HEK293 (cell line): ENCODE results near the gene ARHGAP21.

ENCODE experiments used
- INSM2 ChIP-seq: fragments of 450-650 bp; formaldehyde crosslinking; IDR thresholded peaks from 2 replicates; pipeline ENCODE4 v1.5.1; 2016; ENCODE audit warnings: missing biosample characterization, missing genetic modification characterization
- KLF16 ChIP-seq: fragments of 450-650 bp; formaldehyde crosslinking; IDR thresholded peaks from 2 replicates; pipeline ENCODE4 v1.5.1; 2017; ENCODE audit warnings: missing biosample characterization, missing genetic modification characterization
- OVOL3 ChIP-seq: fragments of 450-650 bp; formaldehyde crosslinking; IDR thresholded peaks from 2 replicates; pipeline ENCODE4 v1.5.1; 2016; ENCODE audit warnings: missing biosample characterization, missing genetic modification characterization
- SP2 ChIP-seq: fragments of 450-650 bp; formaldehyde crosslinking; IDR thresholded peaks from 2 replicates; pipeline ENCODE4 v1.5.1; 2016; ENCODE audit warnings: missing biosample characterization, missing genetic modification characterization
- YY1 ChIP-seq: fragments of 450-650 bp; formaldehyde crosslinking; IDR thresholded peaks from 2 replicates; pipeline ENCODE4 v1.5.1; 2018; ENCODE audit warnings: missing biosample characterization, missing genetic modification characterization
- ZFP41 ChIP-seq: fragments of 450-650 bp; formaldehyde crosslinking; IDR thresholded peaks from 2 replicates; pipeline ENCODE4 v1.5.1; 2016; ENCODE audit warnings: missing biosample characterization, missing genetic modification characterization, borderline replicate concordance
- ZNF146 ChIP-seq: fragments of 450-650 bp; formaldehyde crosslinking; IDR thresholded peaks from 2 replicates; pipeline ENCODE4 v1.5.1; 2016; ENCODE audit warnings: missing biosample characterization, missing genetic modification characterization
- ZNF24 ChIP-seq: fragments of 450-650 bp; formaldehyde crosslinking; IDR thresholded peaks from 2 replicates; pipeline ENCODE4 v1.5.1; 2016; ENCODE audit warnings: missing biosample characterization, missing genetic modification characterization
- TF ChIP-seq, protein P1 (sequence below): fragments of 450-650 bp; formaldehyde crosslinking; IDR thresholded peaks from 2 replicates; pipeline ENCODE4 v1.5.1; 2016; ENCODE audit warnings: missing biosample characterization, missing genetic modification characterization
- TF ChIP-seq, protein P2 (sequence below): fragments of 450-650 bp; IDR thresholded peaks from 2 replicates; pipeline ENCODE4 v1.5.1; 2018; ENCODE audit warnings: missing biosample characterization, missing genetic modification characterization

DNA sequence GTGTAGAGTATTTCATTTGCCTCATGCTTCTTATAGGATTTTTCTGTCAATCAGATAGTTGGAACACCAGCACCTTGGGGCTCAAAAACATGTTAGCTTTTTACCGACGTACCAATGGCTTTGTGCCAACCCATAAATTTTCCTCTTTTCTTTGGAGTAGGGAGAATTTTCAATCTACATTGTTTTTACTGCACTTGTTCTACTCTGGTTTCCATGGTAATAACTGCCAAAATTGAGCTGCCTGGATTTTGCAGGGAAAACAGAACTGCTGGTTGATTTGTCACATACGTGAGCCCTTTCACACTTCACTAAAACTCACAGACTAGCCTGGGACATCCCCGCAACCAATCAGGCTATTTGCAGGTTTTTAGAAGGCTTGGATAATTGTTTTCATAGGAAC lies 189.7 kb downstream of the ARHGAP21 start:
- TF ChIP-seq ZNF146 (tag by site-specific recombination) (no peak), INSM2 (no peak), OVOL3 (no peak), ZNF24 (tag by site-specific recombination) (no peak), SP2 (tag by site-specific recombination) (no peak), ZFP41 (tag by site-specific recombination) (no peak), YY1 (tag by site-specific recombination) (no peak), KLF16 (tag by site-specific recombination) (no peak)
- TF ChIP-seq, protein P1, sequence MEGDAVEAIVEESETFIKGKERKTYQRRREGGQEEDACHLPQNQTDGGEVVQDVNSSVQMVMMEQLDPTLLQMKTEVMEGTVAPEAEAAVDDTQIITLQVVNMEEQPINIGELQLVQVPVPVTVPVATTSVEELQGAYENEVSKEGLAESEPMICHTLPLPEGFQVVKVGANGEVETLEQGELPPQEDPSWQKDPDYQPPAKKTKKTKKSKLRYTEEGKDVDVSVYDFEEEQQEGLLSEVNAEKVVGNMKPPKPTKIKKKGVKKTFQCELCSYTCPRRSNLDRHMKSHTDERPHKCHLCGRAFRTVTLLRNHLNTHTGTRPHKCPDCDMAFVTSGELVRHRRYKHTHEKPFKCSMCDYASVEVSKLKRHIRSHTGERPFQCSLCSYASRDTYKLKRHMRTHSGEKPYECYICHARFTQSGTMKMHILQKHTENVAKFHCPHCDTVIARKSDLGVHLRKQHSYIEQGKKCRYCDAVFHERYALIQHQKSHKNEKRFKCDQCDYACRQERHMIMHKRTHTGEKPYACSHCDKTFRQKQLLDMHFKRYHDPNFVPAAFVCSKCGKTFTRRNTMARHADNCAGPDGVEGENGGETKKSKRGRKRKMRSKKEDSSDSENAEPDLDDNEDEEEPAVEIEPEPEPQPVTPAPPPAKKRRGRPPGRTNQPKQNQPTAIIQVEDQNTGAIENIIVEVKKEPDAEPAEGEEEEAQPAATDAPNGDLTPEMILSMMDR (tag by site-specific recombination) = no peak
- TF ChIP-seq, protein P2, sequence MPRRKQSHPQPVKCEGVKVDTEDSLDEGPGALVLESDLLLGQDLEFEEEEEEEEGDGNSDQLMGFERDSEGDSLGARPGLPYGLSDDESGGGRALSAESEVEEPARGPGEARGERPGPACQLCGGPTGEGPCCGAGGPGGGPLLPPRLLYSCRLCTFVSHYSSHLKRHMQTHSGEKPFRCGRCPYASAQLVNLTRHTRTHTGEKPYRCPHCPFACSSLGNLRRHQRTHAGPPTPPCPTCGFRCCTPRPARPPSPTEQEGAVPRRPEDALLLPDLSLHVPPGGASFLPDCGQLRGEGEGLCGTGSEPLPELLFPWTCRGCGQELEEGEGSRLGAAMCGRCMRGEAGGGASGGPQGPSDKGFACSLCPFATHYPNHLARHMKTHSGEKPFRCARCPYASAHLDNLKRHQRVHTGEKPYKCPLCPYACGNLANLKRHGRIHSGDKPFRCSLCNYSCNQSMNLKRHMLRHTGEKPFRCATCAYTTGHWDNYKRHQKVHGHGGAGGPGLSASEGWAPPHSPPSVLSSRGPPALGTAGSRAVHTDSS (tag by site-specific recombination) = no peak
